Neuronal stem cell (in vitro differentiated cells): Measurements from ENCODE around the gene SAMD7.
A peak's percentile ranks its signal among the peaks of the same experiment; 100 is the strongest.

Source experiments
- DNase-seq: peaks from one replicate; pipeline ENCODE4 v3.0.0-alpha.2; 2013; ENCODE audit warnings: low spot score
- H2AFZ ChIP-seq: one replicate; pipeline ENCODE4 v1.6.1; 2013; ENCODE audit warnings: mild to moderate bottlenecking, low read length, inconsistent platforms
- H2AK5ac ChIP-seq: 2 replicates; pipeline ENCODE4 v1.6.1; 2013; ENCODE audit warnings: low read depth, mild to moderate bottlenecking, inconsistent platforms, low read length, moderate library complexity, mixed read lengths
- H2BK120ac ChIP-seq: 2 replicates; pipeline ENCODE4 v1.6.1; 2013; ENCODE audit warnings: low read depth, mild to moderate bottlenecking, inconsistent platforms, low read length, moderate library complexity, mixed read lengths
- H2BK12ac ChIP-seq: one replicate; pipeline ENCODE4 v1.6.1; 2013; ENCODE audit warnings: low read length, inconsistent platforms
- H2BK15ac ChIP-seq: 2 replicates; pipeline ENCODE4 v1.6.1; 2013; ENCODE audit warnings: mild to moderate bottlenecking, low read length, inconsistent platforms, mixed read lengths
- H2BK5ac ChIP-seq: one replicate; pipeline ENCODE4 v1.6.1; 2013; ENCODE audit warnings: inconsistent platforms, mild to moderate bottlenecking, low read length, moderate library complexity
- H3K14ac ChIP-seq: one replicate; pipeline ENCODE4 v1.6.1; 2013; ENCODE audit warnings: low read length, inconsistent platforms
- H3K18ac ChIP-seq: 2 replicates; pipeline ENCODE4 v1.6.1; 2013; ENCODE audit warnings: low read length, inconsistent platforms
- H3K23ac ChIP-seq: 2 replicates; pipeline ENCODE4 v1.6.1; 2013; ENCODE audit warnings: low read depth, mild to moderate bottlenecking, mixed read lengths, low read length, inconsistent platforms; ENCODE audit not compliant: poor library complexity
- H3K27ac ChIP-seq: replicated peaks from 3 replicates; pipeline ENCODE4 v1.5.1; 2013; ENCODE audit warnings: low read length, inconsistent platforms
- H3K27me3 ChIP-seq, 3 experiments: 2 replicates each; pipeline ENCODE4 v1.6.1; 2013; ENCODE audit warnings: low read length in 3 of 3, mild to moderate bottlenecking in 2 of 3, inconsistent platforms in 1 of 3, low read depth in 1 of 3, mixed read lengths in 1 of 3, moderate library complexity in 1 of 3; ENCODE audit not compliant: control insufficient read depth in 3 of 3, insufficient read depth in 3 of 3
- H3K36me3 ChIP-seq, 2 donors: replicated peaks in 1 of 2; 2 replicates each; pipeline ENCODE4 v1.6.1; 2013; ENCODE audit warnings: low read length in 2 of 2; ENCODE audit not compliant: control insufficient read depth in 2 of 2, insufficient read depth in 2 of 2
- H3K4ac ChIP-seq: 2 replicates; pipeline ENCODE4 v1.6.1; 2013; ENCODE audit warnings: inconsistent platforms, mild to moderate bottlenecking, low read length, moderate library complexity
- H3K4me1 ChIP-seq, 2 donors: 1 replicate in 1 of 2; 2 replicates in 1 of 2; pipeline ENCODE4 v1.6.1; 2013; ENCODE audit warnings: low read length in 2 of 2, low read depth in 1 of 2; ENCODE audit not compliant: control insufficient read depth in 2 of 2, insufficient read depth in 1 of 2
- H3K4me2 ChIP-seq: one replicate; pipeline ENCODE4 v1.6.1; 2013; ENCODE audit warnings: mild to moderate bottlenecking, low read length, inconsistent platforms; ENCODE audit not compliant: insufficient read depth, poor library complexity, severe bottlenecking
- H3K4me3 ChIP-seq, 2 donors: 2 replicates each; pipeline ENCODE4 v1.5.1; 2013; ENCODE audit warnings: low read length in 2 of 2, mild to moderate bottlenecking in 2 of 2, inconsistent platforms in 1 of 2, moderate library complexity in 1 of 2
- H3K79me1 ChIP-seq: one replicate; pipeline ENCODE4 v1.6.1; 2013; ENCODE audit warnings: low read depth, mild to moderate bottlenecking, inconsistent platforms, low read length, moderate library complexity
- H3K9ac ChIP-seq: one replicate; pipeline ENCODE4 v1.6.1; 2013; ENCODE audit warnings: mild to moderate bottlenecking, low read depth, low read length, inconsistent platforms; ENCODE audit not compliant: poor library complexity
- H3K9me3 ChIP-seq, 2 donors: replicated peaks in 1 of 2; 2 replicates each; pipeline versions ENCODE3 to v1.6.1; 2013; ENCODE audit warnings: low read length in 2 of 2, mild to moderate bottlenecking in 2 of 2, inconsistent platforms in 1 of 2, low read depth in 1 of 2, mixed read lengths in 1 of 2, moderate library complexity in 1 of 2; ENCODE audit not compliant: control insufficient read depth in 2 of 2, insufficient read depth in 1 of 2
- H4K8ac ChIP-seq: one replicate; pipeline ENCODE4 v1.6.1; 2013; ENCODE audit warnings: low read depth, mild to moderate bottlenecking, inconsistent platforms, low read length, moderate library complexity
- H4K91ac ChIP-seq: one replicate; pipeline ENCODE4 v1.6.1; 2013; ENCODE audit warnings: low read length, low read depth, mild to moderate bottlenecking, inconsistent platforms; ENCODE audit not compliant: poor library complexity
- WGBS, 2 donors: extraction: QIAGEN DNeasy Blood & Tissue Kit; methylation state at CpG; one replicate each; pipeline ENCODE4 v1.1.7; 2013; ENCODE audit warnings: missing lambda C conversion rate in 2 of 2, mixed read lengths in 1 of 2; ENCODE audit not compliant: insufficient read length in 2 of 2, insufficient replicate concordance in 1 of 2; ENCODE audit errors: extremely low coverage in 2 of 2; 5-methylcytosine and 5-hydroxymethylcytosine counted together

The SAMD7 gene

GRCh38 chr3:169886671-169887070 is 24.7 kb upstream of the SAMD7 start:
- no peaks in the 10 kb centered on the region for H3K36me3 ChIP-seq
- no peak overlapping the region for H3K14ac ChIP-seq
- no peak overlapping the region for H2BK5ac ChIP-seq
- H3K23ac ChIP-seq, result no peak overlapping the region
- H3K27me3 ChIP-seq, result peaks cover 0 to 3% (median 0%) of the 10 kb centered on the region in 3 experiments
- peak overlapping the region; percentile 82 for H4K8ac ChIP-seq
- no peak overlapping the region for H2BK120ac ChIP-seq
- H2BK15ac ChIP-seq, result no peak overlapping the region
- no peak overlapping the region for H3K4me3 ChIP-seq
- H3K27ac ChIP-seq, result no peak overlapping the region
- no peak overlapping the region for H3K4ac ChIP-seq
- no CpG with 5 or more reads among the region's 5 CpGs for WGBS, 2 donors
- no peaks in the 10 kb centered on the region for H3K9me3 ChIP-seq
- no peak overlapping the region for H2BK12ac ChIP-seq
- H3K4me1 ChIP-seq, result no peaks in the 10 kb centered on the region
- H3K4me2 ChIP-seq, result no peak overlapping the region
- no peaks in the 10 kb centered on the region for H3K79me1 ChIP-seq
- no peak overlapping the region for H3K18ac ChIP-seq
- no peak overlapping the region for H4K91ac ChIP-seq
- DNase-seq, result no peak
- no peak overlapping the region for H2AK5ac ChIP-seq
- no peak overlapping the region for H2AFZ ChIP-seq
- H3K9ac ChIP-seq, result no peak overlapping the region

- no peak for DNase-seq
- Histone ChIP-seq H4K8ac (no peak overlapping the region), H3K18ac (no peak overlapping the region), H3K4me3 (no peak overlapping the region), H3K36me3 (no peaks in the 10 kb centered on the region), H2AFZ (no peak overlapping the region), H3K9me3 (no peaks in the 10 kb centered on the region), H2AK5ac (no peak overlapping the region), H3K27me3 (peaks cover 0 to under 1% (median 0%) of the 10 kb centered on the region in 3 experiments), H3K27ac (no peak overlapping the region), H3K4me2 (no peak overlapping the region), H3K4me1 (no peaks in the 10 kb centered on the region), H3K14ac (no peak overlapping the region), H2BK15ac (no peak overlapping the region), H3K4ac (no peak overlapping the region), H2BK120ac (no peak overlapping the region), H3K79me1 (no peaks in the 10 kb centered on the region), H2BK12ac (no peak overlapping the region), H2BK5ac (no peak overlapping the region), H3K9ac (no peak overlapping the region), H4K91ac (no peak overlapping the region), H3K23ac (no peak overlapping the region)
- WGBS, 2 donors, result no CpG with 5 or more reads among the region's 7 CpGs
These were observed 19.5 kb upstream of the SAMD7 start for GRCh38 chr3:169891886-169892285.

- no peaks in the 10 kb centered on the region for H3K9me3 ChIP-seq
- DNase-seq, result no peak
- no peaks in the 10 kb centered on the region for H3K36me3 ChIP-seq
- H3K14ac ChIP-seq, result no peak overlapping the region
- H4K8ac ChIP-seq, result no peak overlapping the region
- H2BK120ac ChIP-seq, result no peak overlapping the region
- no peak overlapping the region for H3K4me3 ChIP-seq
- no peak overlapping the region for H2AK5ac ChIP-seq
- no peaks in the 10 kb centered on the region for H3K27me3 ChIP-seq
- no peak overlapping the region for H2BK15ac ChIP-seq
- no peak overlapping the region for H4K91ac ChIP-seq
- H2BK12ac ChIP-seq, result no peak overlapping the region
- H3K4me2 ChIP-seq, result no peak overlapping the region
- H3K4ac ChIP-seq, result no peak overlapping the region
- no peak overlapping the region for H2AFZ ChIP-seq
- H2BK5ac ChIP-seq, result no peak overlapping the region
- H3K4me1 ChIP-seq, result no peaks in the 10 kb centered on the region
- no peak overlapping the region for H3K9ac ChIP-seq
- WGBS, 2 donors, result no CpG with 5 or more reads among the region's 7 CpGs
- no peaks in the 10 kb centered on the region for H3K79me1 ChIP-seq
- H3K18ac ChIP-seq, result no peak overlapping the region
- H3K23ac ChIP-seq, result no peak overlapping the region
- H3K27ac ChIP-seq, result no peak overlapping the region
These were observed 17.3 kb upstream of the SAMD7 start for GRCh38 chr3:169894110-169894509.

GRCh38 chr3:169895072-169895471 is 16.3 kb upstream of the SAMD7 start:
- H3K4me2 ChIP-seq, result no peak overlapping the region
- no peak overlapping the region for H4K91ac ChIP-seq
- H2BK15ac ChIP-seq, result no peak overlapping the region
- no peak overlapping the region for H3K23ac ChIP-seq
- no peak for DNase-seq
- no peaks in the 10 kb centered on the region for H3K79me1 ChIP-seq
- H3K27me3 ChIP-seq, result no peaks in the 10 kb centered on the region
- H4K8ac ChIP-seq, result no peak overlapping the region
- WGBS, 2 donors, result no CpG with 5 or more reads among the region's 6 CpGs
- no peak overlapping the region for H2AK5ac ChIP-seq
- no peak overlapping the region for H3K27ac ChIP-seq
- H3K14ac ChIP-seq, result no peak overlapping the region
- no peak overlapping the region for H3K9ac ChIP-seq
- H2AFZ ChIP-seq, result peak overlapping the region; percentile 29
- no peak overlapping the region for H2BK5ac ChIP-seq
- H3K9me3 ChIP-seq, result no peaks in the 10 kb centered on the region
- H2BK12ac ChIP-seq, result no peak overlapping the region
- no peaks in the 10 kb centered on the region for H3K36me3 ChIP-seq
- H2BK120ac ChIP-seq, result no peak overlapping the region
- H3K4me1 ChIP-seq, result no peaks in the 10 kb centered on the region
- no peak overlapping the region for H3K4me3 ChIP-seq
- no peak overlapping the region for H3K4ac ChIP-seq
- H3K18ac ChIP-seq, result no peak overlapping the region
